Left ventricle myocardium superior (tissue), 1 donor: ENCODE data around the gene GPR171. TPM values are rescaled to one million over a fixed set of nuclear protein-coding genes. Genes with fewer than 3 reads are reported as not detected.

ENCODE experiments used
- ATAC-seq: fragments of 200-7000 bp; cut with Tn5 transposase; one replicate; pipeline ENCODE4 v1.9.1; 2020; ENCODE audit warnings: mild to moderate bottlenecking, moderate library complexity
- DNase-seq: peaks from one replicate; pipeline ENCODE4 v3.0.0-alpha.2; 2020
- intact Hi-C: fragments of 100-400 bp; cut with micrococcal nuclease; formaldehyde crosslinking; loops from one replicate; pipeline ENCODE4 v1.11.0; 2022
- total RNA-seq: library from RNA; stranded (reverse); fragmentation: NEBNext Ultra II Directional; extraction: Animal tissue kit (Norgen Biotek cat#: 25700); gene quantifications from one replicate; pipeline ENCODE4 v1.2.1, GENCODE V29; 2021
- donor health status: DM: no; HTN: yes; CAD: no; lungs with severe emphysema.

Gene GPR171
- total RNA-seq, 1 donor from 2014 or later = 0.15 TPM

- intact Hi-C loops = no loop called here
- DNase-seq (no peak), ATAC-seq (no peak)
These were observed 50.4 kb downstream of the GPR171 start for GRCh38 chr3:151152455-151153079.

Other genes starting within 250 kb of the GPR171 start
- not detected for gene CLRN1, start 230.5 kb downstream of the GPR171 start, total RNA-seq
- gene MED12L, start 117.6 kb downstream of the GPR171 start, total RNA-seq = 0.10 TPM
- gene P2RY14, start 75.3 kb upstream of the GPR171 start, total RNA-seq = 4.4 TPM
- not detected for gene GPR87, start 113.6 kb upstream of the GPR171 start, total RNA-seq
- gene P2RY13, start 126.3 kb upstream of the GPR171 start, total RNA-seq = 1.2 TPM
- 1.0 TPM for gene P2RY12, start 181.5 kb upstream of the GPR171 start, total RNA-seq